Measurements from ENCODE around the gene CYGB.

Gene CYGB

GRCh38 chr17:76546556-76547182, 9.2 kb upstream of the CYGB start:
- H3K4me3 ChIP-seq (ENCODE audit: low read depth, low read length): no peak overlapping the region
- TF ChIP-seq CTCF (IDR thresholded peaks at IDR 0.05; ENCODE audit: low read depth, low read length): no peak
- in situ Hi-C loops (cut with HindIII; ENCODE audit: low sequenced_read_pairs): no loop called here
- peak; percentile 86 for DNase-seq (ENCODE audit: low read depth, low spot score)

- no peak overlapping the region for H3K4me3 ChIP-seq (ENCODE audit: low read depth, low read length)
- no peak for TF ChIP-seq CTCF (IDR thresholded peaks at IDR 0.05; ENCODE audit: low read depth, low read length)
- DNase-seq (ENCODE audit: low read depth, low spot score): no peak
- in situ Hi-C loops (cut with HindIII; ENCODE audit: low sequenced_read_pairs): no loop called here
These were observed 8.5 kb upstream of the CYGB start for GRCh38 chr17:76545918-76546555.

GRCh38 chr17:76544546-76545365, 7.2 kb upstream of the CYGB start:
- no peak for DNase-seq (ENCODE audit: low read depth, low spot score)
- no peak overlapping the region for H3K4me3 ChIP-seq (ENCODE audit: low read depth, low read length)
- no peak for TF ChIP-seq CTCF (IDR thresholded peaks at IDR 0.05; ENCODE audit: low read depth, low read length)
- in situ Hi-C loops (cut with HindIII; ENCODE audit: low sequenced_read_pairs): no loop called here

DNA sequence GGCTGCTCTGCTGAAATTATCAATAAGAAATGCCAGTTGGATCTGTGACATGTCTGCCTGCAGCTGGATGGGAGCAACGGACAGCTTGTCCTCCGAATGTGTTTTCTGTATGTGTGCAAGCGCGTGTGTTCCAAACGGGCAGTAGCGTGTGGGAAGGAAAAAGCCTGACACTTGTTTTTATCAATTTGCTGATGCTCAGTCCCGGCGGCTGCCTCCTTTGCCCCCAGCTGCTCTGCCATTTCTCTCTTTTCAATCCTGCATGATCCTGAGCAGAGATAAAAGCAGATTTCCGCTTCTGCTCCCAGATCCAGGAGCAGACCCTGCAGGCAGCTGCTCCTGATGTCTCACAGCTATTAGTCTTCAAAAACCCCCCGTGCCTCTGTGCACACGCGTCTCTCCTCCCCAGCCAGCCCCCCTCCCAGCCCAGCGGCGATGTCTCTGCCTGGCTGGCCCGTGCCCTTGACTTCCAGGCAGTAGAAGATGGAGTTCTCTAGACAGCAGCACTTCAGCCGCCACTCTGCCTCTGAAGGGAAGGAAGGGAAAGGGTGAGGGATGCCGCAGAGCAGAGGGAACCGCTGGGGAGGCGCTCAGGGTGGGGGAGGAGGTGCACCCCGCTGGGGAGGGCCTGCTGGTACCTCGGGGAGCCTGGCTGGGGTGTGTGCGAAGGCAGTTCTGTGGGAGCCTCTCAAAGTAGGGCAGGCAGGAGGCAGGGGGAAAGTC, 6.5 kb upstream of the CYGB start:
- in situ Hi-C loops (cut with HindIII; ENCODE audit: low sequenced_read_pairs): no loop called here
- DNase-seq (ENCODE audit: low read depth, low spot score): no peak
- no peak for TF ChIP-seq CTCF (IDR thresholded peaks at IDR 0.05; ENCODE audit: low read depth, low read length)

DNA sequence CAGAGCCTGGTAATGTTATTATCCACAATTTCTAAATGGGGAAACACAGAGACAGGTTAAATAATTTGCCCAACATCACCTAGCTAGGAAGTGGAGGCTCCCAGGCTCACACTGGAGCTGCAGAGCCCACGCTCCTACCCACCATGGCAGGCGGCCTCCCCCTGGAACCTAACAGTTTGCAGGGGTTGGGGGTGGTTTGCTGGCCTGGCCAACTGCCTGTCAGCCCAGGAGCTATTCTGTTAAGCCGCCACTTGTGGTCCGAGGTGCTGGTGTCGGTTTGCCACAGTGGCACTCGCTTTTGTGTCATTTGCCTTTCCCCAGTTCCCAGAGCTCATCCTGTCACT, 5.9 kb upstream of the CYGB start:
- no peak for DNase-seq (ENCODE audit: low read depth, low spot score)
- in situ Hi-C loops (cut with HindIII; ENCODE audit: low sequenced_read_pairs): no loop called here
- no peak for TF ChIP-seq CTCF (IDR thresholded peaks at IDR 0.05; ENCODE audit: low read depth, low read length)
- no peak overlapping the region for H3K4me3 ChIP-seq (ENCODE audit: low read depth, low read length)

More for the DNA sequence above, 6.5 kb upstream of the CYGB start:
- H3K4me3 ChIP-seq (ENCODE audit: low read depth, low read length): no peak overlapping the region

DNA sequence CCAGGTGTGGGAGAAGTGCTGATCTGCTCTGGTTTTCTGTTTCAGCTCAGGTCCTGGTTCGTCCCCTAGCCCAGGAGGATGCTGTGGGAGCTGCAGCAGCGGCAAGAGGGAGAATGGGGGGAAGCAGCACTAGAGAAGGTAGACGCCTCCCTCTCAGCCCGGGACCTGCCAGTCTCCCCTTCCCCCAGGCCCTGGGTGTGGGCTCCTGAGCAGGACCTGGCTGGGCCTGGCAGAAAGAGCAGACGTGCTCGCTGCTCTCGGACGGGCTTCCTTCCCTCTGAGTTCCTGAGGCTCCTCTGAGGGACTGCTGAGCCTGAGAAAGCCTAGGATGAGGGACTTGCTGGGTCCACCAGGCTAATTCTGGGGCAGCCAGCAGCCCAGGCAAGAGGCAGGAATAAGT, 5.5 kb upstream of the CYGB start:
- no peak for TF ChIP-seq CTCF (IDR thresholded peaks at IDR 0.05; ENCODE audit: low read depth, low read length)
- H3K4me3 ChIP-seq (ENCODE audit: low read depth, low read length): no peak overlapping the region
- DNase-seq (ENCODE audit: low read depth, low spot score): no peak
- in situ Hi-C loops (cut with HindIII; ENCODE audit: low sequenced_read_pairs): no loop called here

All from astrocyte of the spinal cord (primary cell).